ENCODE data around the gene PURA. TPM values are rescaled to one million over a fixed set of nuclear protein-coding genes. Genes with fewer than 3 reads are reported as not detected.

PURA gene
- total RNA-seq (2021) = 3.3 and 3.6 TPM in 2 replicates
- long read RNA-seq = 0 reads

DNA sequence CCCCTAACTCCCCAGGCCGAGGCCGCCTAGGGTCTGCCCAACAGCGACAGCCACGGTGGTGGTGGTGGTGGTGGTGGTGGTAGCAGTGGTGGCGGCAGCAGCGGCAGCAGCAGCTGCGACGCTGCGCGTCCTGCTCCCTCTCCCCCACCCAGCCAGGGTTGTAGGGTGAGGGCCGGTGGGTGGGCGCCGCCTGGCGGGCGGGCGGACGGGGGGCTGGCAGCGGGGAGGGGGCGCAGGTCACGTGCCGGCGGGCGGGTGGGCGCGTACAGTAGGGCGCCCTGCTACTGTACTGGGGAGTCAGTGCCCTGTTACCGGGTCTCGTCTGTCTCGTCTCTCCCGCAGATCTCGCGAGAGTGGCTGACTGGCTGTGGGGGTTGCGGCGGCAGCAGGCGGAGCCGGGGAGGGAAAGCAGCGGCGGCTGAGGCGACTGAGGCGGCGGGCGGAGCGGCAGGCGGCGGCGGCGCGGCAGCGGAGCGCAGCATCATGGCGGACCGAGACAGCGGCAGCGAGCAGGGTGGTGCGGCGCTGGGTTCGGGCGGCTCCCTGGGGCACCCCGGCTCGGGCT is at the start of gene PURA:
TSS of gene PURA (plus strand) at position 411 of the 565 bp plus-strand sequence. CDS start at position 484, 73 bp downstream.
- Histone ChIP-seq H2AK5ac (ENCODE audit: insufficient read length, low read length) (no peak within 1 kb of the TSS), H4K20me1 (ENCODE audit: control insufficient read depth, insufficient read depth, insufficient read length) (no peaks in the 10 kb centered on the region), H3K4me1 (ENCODE audit: insufficient read depth, low read length) (peaks cover 5% of the 10 kb centered on the region; the same call in 1 of the 2 replicates), H3K9me3 (ENCODE audit: control insufficient read depth, low read depth, low read length) (no peaks in the 10 kb centered on the region), H4K91ac (ENCODE audit: insufficient read length, low read depth, low read length) (no peak within 1 kb of the TSS), H3K56ac (ENCODE audit: insufficient read length, low read depth, low read length) (no peak within 1 kb of the TSS), H3K4me2 (ENCODE audit: insufficient read depth, insufficient read length, low read length) (peak within 1 kb of the TSS; percentile 88), H3K14ac (ENCODE audit: insufficient read depth, low read length) (peak within 1 kb of the TSS; percentile 0; the same call in 1 of the 2 replicates), H3K27ac (ENCODE audit: insufficient read length, low read depth, low read length) (no peak within 1 kb of the TSS), H2BK120ac (ENCODE audit: low read depth, low read length, poor library complexity, severe bottlenecking) (no peak within 1 kb of the TSS), H2BK12ac (ENCODE audit: insufficient read length, low read depth, low read length) (no peak within 1 kb of the TSS), H4K5ac (ENCODE audit: insufficient read length, low read depth, low read length) (no peak within 1 kb of the TSS), H2BK15ac (ENCODE audit: low read depth, low read length) (no peak within 1 kb of the TSS), H2AFZ (ENCODE audit: low read length) (no peak within 1 kb of the TSS), H2BK5ac (ENCODE audit: insufficient read length, low read length) (no peak within 1 kb of the TSS), H4K8ac (replicated peaks; ENCODE audit: insufficient read length, low read depth, low read length) (no peak within 1 kb of the TSS), H3K79me2 (ENCODE audit: insufficient read depth, low read length) (no peaks in the 10 kb centered on the region), H2BK20ac (ENCODE audit: low read depth, low read length, poor library complexity, severe bottlenecking) (no peak within 1 kb of the TSS), H3K79me1 (ENCODE audit: insufficient read depth, low read depth, low read length, poor library complexity, severe bottlenecking) (no peaks in the 10 kb centered on the region), H3K18ac (ENCODE audit: insufficient read length, low read depth, low read length) (no peak within 1 kb of the TSS), H3K23ac (ENCODE audit: insufficient read length, low read depth, low read length) (no peak within 1 kb of the TSS), H3K9ac (ENCODE audit: extremely low read depth, insufficient read length, low read length) (peak within 1 kb of the TSS; percentile 39), H3K4ac (ENCODE audit: low read depth, low read length) (no peak within 1 kb of the TSS), H3T11ph (ENCODE audit: low read length) (no peak within 1 kb of the TSS), H3K23me2 (ENCODE audit: insufficient read length, low read depth, low read length, poor library complexity, severe bottlenecking) (peaks cover 24% of the 10 kb centered on the region), H3K27me3 (ENCODE audit: insufficient read depth, low read length) (peaks cover 26% of the 10 kb centered on the region)
- no peak within 1 kb of the TSS for H3K27ac Mint-ChIP-seq
- DNase-seq = peak; percentile 96
- H3K4me3 Mint-ChIP-seq = peak within 1 kb of the TSS; percentile 81 to 88
- peaks cover 73% of the 10 kb centered on the region for H3K27me3 Mint-ChIP-seq (ENCODE audit: low read depth)
- H3K4me1 Mint-ChIP-seq = peaks cover 47 to 50% of the 10 kb centered on the region in 2 experiments
- WGBS (ENCODE audit: extremely low coverage, insufficient read length, low lambda C conversion rate) = no CpG with 5 or more reads among the region's 60 CpGs
- TF ChIP-seq, protein P1, sequence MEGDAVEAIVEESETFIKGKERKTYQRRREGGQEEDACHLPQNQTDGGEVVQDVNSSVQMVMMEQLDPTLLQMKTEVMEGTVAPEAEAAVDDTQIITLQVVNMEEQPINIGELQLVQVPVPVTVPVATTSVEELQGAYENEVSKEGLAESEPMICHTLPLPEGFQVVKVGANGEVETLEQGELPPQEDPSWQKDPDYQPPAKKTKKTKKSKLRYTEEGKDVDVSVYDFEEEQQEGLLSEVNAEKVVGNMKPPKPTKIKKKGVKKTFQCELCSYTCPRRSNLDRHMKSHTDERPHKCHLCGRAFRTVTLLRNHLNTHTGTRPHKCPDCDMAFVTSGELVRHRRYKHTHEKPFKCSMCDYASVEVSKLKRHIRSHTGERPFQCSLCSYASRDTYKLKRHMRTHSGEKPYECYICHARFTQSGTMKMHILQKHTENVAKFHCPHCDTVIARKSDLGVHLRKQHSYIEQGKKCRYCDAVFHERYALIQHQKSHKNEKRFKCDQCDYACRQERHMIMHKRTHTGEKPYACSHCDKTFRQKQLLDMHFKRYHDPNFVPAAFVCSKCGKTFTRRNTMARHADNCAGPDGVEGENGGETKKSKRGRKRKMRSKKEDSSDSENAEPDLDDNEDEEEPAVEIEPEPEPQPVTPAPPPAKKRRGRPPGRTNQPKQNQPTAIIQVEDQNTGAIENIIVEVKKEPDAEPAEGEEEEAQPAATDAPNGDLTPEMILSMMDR (conservative IDR thresholded peaks at IDR 0.05) = no peak
- no peaks in the 10 kb centered on the region for H3K36me3 Mint-ChIP-seq (ENCODE audit: insufficient read depth in 1 of 3, low read depth in 3 of 3)
- no peaks in the 10 kb centered on the region for H3K9me3 Mint-ChIP-seq
